Measurements from ENCODE around the gene CDCA7L.

Gene CDCA7L

DNA sequence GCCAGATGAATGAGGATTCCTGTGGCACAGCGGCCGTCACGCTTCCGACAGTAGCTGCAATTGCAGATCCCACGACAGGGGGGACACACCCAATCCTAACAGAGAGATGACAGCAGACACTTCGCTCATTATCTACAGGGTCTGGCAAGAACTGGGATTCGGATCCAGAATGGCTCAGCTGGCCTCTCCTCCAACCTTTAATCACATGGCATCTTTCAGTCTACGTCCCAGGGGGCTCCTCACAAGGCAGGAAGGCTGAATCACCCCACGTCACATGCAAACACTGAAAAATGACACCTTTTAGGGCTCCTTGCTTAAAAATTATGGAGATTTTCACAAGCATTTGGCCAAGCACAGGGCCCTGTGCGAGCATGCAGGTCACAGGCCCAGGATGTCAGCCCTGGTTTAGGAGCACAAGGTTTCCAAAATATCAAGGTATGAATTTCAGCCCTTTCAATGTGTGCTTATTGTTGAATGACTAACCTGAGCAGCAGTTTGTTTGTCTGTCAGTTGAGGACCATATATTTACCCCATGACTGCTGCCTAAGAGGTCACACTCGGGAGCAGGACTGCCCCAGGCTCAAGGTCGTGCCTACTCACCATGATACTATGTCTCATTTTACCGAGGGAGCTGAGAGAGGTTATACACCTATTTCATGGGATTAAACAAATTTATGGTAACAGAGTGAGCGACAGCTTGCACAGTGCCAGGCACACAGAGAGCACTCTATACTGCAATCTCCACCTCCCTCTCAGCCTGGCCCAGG, 42.5 kb downstream of the CDCA7L start:
- Histone ChIP-seq H4K20me1 (ENCODE audit: insufficient read depth, low read length) (no peaks in the 10 kb centered on the region), H3K36me3 (replicated peaks; ENCODE audit: low read depth, low read length) (peaks cover 59% of the 10 kb centered on the region), H2AFZ (ENCODE audit: low read depth, low read length) (no peak overlapping the region), H3K27ac (ENCODE audit: low read length) (no peak overlapping the region), H3K4me1 (ENCODE audit: low read length) (peaks cover 12% of the 10 kb centered on the region), H3K27me3 (ENCODE audit: low read depth, low read length) (no peaks in the 10 kb centered on the region), H3K4me3 (ENCODE audit: low read length) (no peak overlapping the region), H3K4me2 (ENCODE audit: low read length) (no peak overlapping the region), H3K9me3 (ENCODE audit: insufficient read depth, low read length) (no peaks in the 10 kb centered on the region), H3K79me2 (ENCODE audit: low read length) (no peaks in the 10 kb centered on the region), H3K9ac (ENCODE audit: low read length) (no peak overlapping the region)
- TF ChIP-seq EZH2phosphoT487 (IDR thresholded peaks at IDR 0.05; ENCODE audit: low read depth): no peak
- TF ChIP-seq, protein P1, sequence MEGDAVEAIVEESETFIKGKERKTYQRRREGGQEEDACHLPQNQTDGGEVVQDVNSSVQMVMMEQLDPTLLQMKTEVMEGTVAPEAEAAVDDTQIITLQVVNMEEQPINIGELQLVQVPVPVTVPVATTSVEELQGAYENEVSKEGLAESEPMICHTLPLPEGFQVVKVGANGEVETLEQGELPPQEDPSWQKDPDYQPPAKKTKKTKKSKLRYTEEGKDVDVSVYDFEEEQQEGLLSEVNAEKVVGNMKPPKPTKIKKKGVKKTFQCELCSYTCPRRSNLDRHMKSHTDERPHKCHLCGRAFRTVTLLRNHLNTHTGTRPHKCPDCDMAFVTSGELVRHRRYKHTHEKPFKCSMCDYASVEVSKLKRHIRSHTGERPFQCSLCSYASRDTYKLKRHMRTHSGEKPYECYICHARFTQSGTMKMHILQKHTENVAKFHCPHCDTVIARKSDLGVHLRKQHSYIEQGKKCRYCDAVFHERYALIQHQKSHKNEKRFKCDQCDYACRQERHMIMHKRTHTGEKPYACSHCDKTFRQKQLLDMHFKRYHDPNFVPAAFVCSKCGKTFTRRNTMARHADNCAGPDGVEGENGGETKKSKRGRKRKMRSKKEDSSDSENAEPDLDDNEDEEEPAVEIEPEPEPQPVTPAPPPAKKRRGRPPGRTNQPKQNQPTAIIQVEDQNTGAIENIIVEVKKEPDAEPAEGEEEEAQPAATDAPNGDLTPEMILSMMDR (IDR thresholded peaks at IDR 0.05; ENCODE audit: low read depth, low read length): no peak

DNA sequence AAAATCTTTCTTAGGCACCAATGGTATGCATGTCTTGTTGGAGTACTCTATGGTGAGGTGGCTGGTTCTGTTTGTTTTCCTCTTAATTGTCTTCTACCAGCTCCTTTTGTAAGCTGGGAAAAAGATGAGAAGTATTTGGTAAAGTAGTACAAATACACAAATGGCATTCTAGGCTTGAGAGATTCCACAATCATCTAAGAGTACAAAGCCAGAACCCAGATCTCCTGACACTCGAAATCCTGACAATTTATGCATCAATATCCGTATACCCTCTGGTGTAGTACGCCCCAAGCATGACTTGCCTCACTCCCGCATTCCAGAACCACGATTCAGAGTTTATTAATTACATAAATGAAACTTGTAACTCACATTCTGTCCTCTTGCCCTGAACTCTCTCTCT, 43.5 kb downstream of the CDCA7L start:
- TF ChIP-seq, protein P1 (IDR thresholded peaks at IDR 0.05; ENCODE audit: low read depth, low read length): no peak
- TF ChIP-seq EZH2phosphoT487 (IDR thresholded peaks at IDR 0.05; ENCODE audit: low read depth): no peak
- H3K4me2 ChIP-seq (ENCODE audit: low read length): no peak overlapping the region
- no peak overlapping the region for H3K4me3 ChIP-seq (ENCODE audit: low read length)
- no peak overlapping the region for H3K9ac ChIP-seq (ENCODE audit: low read length)
- H3K4me1 ChIP-seq (ENCODE audit: low read length): peaks cover 17% of the 10 kb centered on the region
- H3K27ac ChIP-seq (ENCODE audit: low read length): no peak overlapping the region
- no peaks in the 10 kb centered on the region for H4K20me1 ChIP-seq (ENCODE audit: insufficient read depth, low read length)
- H3K9me3 ChIP-seq (ENCODE audit: insufficient read depth, low read length): no peaks in the 10 kb centered on the region
- H3K27me3 ChIP-seq (ENCODE audit: low read depth, low read length): no peaks in the 10 kb centered on the region
- H2AFZ ChIP-seq (ENCODE audit: low read depth, low read length): no peak overlapping the region
- peaks cover 59% of the 10 kb centered on the region for H3K36me3 ChIP-seq (replicated peaks; ENCODE audit: low read depth, low read length)
- no peaks in the 10 kb centered on the region for H3K79me2 ChIP-seq (ENCODE audit: low read length)

DNA sequence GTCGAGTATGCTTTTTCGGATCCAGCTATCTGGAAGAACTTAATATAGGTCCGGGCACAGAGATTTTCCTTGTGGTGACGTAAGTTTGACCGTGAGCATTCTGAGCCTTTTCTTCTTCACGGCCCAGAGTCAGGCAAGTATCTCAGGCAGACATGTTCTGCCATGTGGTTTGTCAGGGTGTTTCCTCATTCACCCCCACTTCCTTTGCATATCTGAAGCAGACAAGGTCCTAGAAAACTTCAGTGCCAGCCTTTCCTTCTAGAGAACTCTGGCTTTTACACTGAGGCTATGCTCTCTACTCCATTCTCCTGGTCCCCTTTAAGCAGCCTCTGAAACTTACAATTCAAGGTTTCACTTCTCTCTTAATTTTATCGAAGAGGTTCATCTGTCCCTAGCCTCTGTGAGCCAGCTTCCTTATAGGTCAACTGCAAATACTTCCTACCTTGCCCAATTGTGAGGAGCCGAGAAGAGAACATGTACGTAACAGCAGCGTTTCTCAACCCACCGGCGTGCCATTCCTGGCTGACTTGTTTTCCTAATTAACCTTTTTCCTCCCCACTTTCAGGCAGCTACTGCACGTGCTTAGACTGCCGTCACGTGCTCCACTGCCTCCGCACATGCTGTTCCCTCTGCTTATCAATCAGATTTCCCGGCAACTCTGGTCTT, 47.3 kb downstream of the CDCA7L start:
- H3K4me1 ChIP-seq (ENCODE audit: low read length): peaks cover 17% of the 10 kb centered on the region
- H4K20me1 ChIP-seq (ENCODE audit: insufficient read depth, low read length): no peaks in the 10 kb centered on the region
- H3K9ac ChIP-seq (ENCODE audit: low read length): peak overlapping the region; percentile 36; the same call in 1 of the 2 replicates
- no peaks in the 10 kb centered on the region for H3K27me3 ChIP-seq (ENCODE audit: low read depth, low read length)
- H3K4me2 ChIP-seq (ENCODE audit: low read length): peak overlapping the region; percentile 59
- H3K4me3 ChIP-seq (ENCODE audit: low read length): peak overlapping the region; percentile 23; the same call in 1 of the 2 replicates
- peaks cover 35% of the 10 kb centered on the region for H3K36me3 ChIP-seq (replicated peaks; ENCODE audit: low read depth, low read length)
- H3K79me2 ChIP-seq (ENCODE audit: low read length): no peaks in the 10 kb centered on the region
- H2AFZ ChIP-seq (ENCODE audit: low read depth, low read length): no peak overlapping the region
- no peaks in the 10 kb centered on the region for H3K9me3 ChIP-seq (ENCODE audit: insufficient read depth, low read length)
- H3K27ac ChIP-seq (ENCODE audit: low read length): peak overlapping the region; percentile 38
- TF ChIP-seq EZH2phosphoT487 (IDR thresholded peaks at IDR 0.05; ENCODE audit: low read depth): no peak
- TF ChIP-seq, protein P1 (IDR thresholded peaks at IDR 0.05; ENCODE audit: low read depth, low read length): no peak

DNA sequence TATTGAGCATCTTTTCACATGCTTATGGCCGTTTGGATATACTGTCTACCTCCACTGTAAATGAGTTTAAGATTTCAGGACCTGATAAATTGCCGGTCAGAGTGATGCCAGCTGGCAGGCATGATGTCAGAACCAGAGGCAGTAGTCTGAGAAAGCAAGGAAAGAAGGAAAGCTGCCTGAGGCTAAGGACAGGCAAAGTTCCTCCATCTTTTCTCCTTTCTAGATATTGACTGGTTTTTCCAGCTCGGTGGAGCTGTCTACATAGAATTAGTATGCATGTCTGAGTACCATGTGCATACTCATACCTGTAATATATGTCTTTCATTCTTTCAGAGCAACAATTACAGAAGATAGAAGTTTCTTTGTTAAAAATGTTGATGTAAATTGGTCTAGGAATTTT, 52.3 kb downstream of the CDCA7L start:
- H3K4me1 ChIP-seq (ENCODE audit: low read length): peaks cover 7% of the 10 kb centered on the region
- peaks cover 10% of the 10 kb centered on the region for H3K36me3 ChIP-seq (replicated peaks; ENCODE audit: low read depth, low read length)
- H3K4me3 ChIP-seq (ENCODE audit: low read length): no peak overlapping the region
- no peak overlapping the region for H2AFZ ChIP-seq (ENCODE audit: low read depth, low read length)
- H3K9ac ChIP-seq (ENCODE audit: low read length): no peak overlapping the region
- H3K4me2 ChIP-seq (ENCODE audit: low read length): no peak overlapping the region
- no peaks in the 10 kb centered on the region for H3K27me3 ChIP-seq (ENCODE audit: low read depth, low read length)
- no peak overlapping the region for H3K27ac ChIP-seq (ENCODE audit: low read length)
- TF ChIP-seq, protein P1 (IDR thresholded peaks at IDR 0.05; ENCODE audit: low read depth, low read length): no peak
- TF ChIP-seq EZH2phosphoT487 (IDR thresholded peaks at IDR 0.05; ENCODE audit: low read depth): no peak
- H4K20me1 ChIP-seq (ENCODE audit: insufficient read depth, low read length): no peaks in the 10 kb centered on the region
- H3K9me3 ChIP-seq (ENCODE audit: insufficient read depth, low read length): no peaks in the 10 kb centered on the region
- H3K79me2 ChIP-seq (ENCODE audit: low read length): no peaks in the 10 kb centered on the region
